OCI-LY1 (cell line): ENCODE results near the gene DVL1.

ENCODE experiments used
- EZH2 ChIP-seq: fragments of 200-600 bp; sonication (generic), shearing (Covaris generic); IDR thresholded peaks from 2 replicates; pipeline ENCODE4 v1.8.0; 2017; ENCODE audit warnings: borderline replicate concordance, mixed run types, mild to moderate bottlenecking, antibody characterized with exemption, low read length, moderate library complexity, mixed read lengths
- TF ChIP-seq, protein P1 (sequence below): fragments of 200-600 bp; sonication (generic), shearing (Covaris generic); IDR thresholded peaks from 2 replicates; pipeline ENCODE4 v1.5.1; 2017; ENCODE audit warnings: mild to moderate bottlenecking, antibody characterized with exemption, low read length, moderate library complexity, mixed read lengths

DNA sequence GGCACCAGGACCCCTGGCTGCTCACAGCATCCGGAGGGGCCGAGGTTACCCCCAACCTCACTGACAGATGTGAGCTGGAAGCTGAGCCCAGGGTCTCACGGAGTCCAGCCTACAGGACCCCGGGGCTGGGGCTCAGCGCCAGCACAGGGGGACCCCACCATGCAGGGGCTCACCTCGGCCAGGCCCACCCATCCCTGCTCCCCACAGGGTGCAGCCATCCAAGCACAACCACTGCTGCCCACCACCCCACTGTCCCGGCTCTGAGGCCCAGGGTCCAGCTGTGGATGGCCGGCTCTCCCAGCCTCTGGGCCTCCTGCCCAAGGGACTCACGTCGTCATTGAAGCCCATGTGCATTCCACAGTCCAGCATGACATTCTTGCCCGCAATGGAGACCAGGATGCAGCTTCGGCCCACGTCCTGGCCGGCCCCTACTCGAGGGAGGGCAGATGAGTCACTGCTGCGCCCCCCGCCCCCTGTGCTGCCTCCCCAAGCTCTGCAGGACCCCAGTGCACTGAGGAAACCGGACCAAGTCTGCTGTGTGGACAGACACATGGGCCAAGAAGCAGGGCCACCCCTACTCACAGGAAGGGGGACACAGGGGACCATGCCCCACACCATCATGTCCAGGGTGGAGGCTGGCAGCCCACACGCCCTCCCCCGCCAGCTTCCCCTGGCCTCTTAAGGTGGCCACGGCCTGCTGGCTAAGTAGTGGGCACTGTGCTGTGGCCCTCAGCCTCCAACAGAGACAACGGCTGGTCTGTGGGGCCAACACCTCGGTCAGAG, 28.4 kb downstream of the DVL1 start:
- TF ChIP-seq, protein P1, sequence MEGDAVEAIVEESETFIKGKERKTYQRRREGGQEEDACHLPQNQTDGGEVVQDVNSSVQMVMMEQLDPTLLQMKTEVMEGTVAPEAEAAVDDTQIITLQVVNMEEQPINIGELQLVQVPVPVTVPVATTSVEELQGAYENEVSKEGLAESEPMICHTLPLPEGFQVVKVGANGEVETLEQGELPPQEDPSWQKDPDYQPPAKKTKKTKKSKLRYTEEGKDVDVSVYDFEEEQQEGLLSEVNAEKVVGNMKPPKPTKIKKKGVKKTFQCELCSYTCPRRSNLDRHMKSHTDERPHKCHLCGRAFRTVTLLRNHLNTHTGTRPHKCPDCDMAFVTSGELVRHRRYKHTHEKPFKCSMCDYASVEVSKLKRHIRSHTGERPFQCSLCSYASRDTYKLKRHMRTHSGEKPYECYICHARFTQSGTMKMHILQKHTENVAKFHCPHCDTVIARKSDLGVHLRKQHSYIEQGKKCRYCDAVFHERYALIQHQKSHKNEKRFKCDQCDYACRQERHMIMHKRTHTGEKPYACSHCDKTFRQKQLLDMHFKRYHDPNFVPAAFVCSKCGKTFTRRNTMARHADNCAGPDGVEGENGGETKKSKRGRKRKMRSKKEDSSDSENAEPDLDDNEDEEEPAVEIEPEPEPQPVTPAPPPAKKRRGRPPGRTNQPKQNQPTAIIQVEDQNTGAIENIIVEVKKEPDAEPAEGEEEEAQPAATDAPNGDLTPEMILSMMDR = no peak
- TF ChIP-seq EZH2 = no peak
